Tibial artery (tissue), 4 donors: ENCODE measurements around the gene STAB2.
"Not testable (repeated sequence)": the region's sequence is repeated elsewhere in the genome, so short reads cannot be mapped to it uniquely, and the experiment has no call there.

ENCODE experiments used
- DNase-seq, 2 donors: peaks; one replicate each; pipeline ENCODE4 v3.0.0-alpha.2; 2019
- H3K27ac ChIP-seq, 2 donors: fragments of 200-600 bp; sonication (generic) in 1 of 2; 1 replicate in 1 of 2; 2 replicates in 1 of 2; pipeline ENCODE4 v1.5.1; 2018 to 2019; ENCODE audit warnings: mild to moderate bottlenecking in 1 of 2
- H3K27me3 ChIP-seq, 2 donors: fragments of 200-600 bp; sonication (generic) in 1 of 2; one replicate each; pipeline versions ENCODE4 v1.5.1 to v1.6.0; 2016 to 2019
- H3K36me3 ChIP-seq, 3 donors: fragments of 200-600 bp; sonication (generic) in 2 of 3; one replicate each; pipeline ENCODE4 v1.5.1; 2016 to 2019; ENCODE audit warnings: mild to moderate bottlenecking in 2 of 3
- H3K4me1 ChIP-seq, 4 donors: fragments of 200-600 bp; sonication (generic) in 2 of 4; 1 replicate in 3 of 4; 2 replicates in 1 of 4; pipeline ENCODE4 v1.5.1; 2016 to 2019
- H3K4me3 ChIP-seq, 2 donors: fragments of 200-600 bp; sonication (generic) in 1 of 2; 1 replicate in 1 of 2; 2 replicates in 1 of 2; pipeline ENCODE4 v1.5.1; 2018 to 2019; ENCODE audit warnings: mild to moderate bottlenecking in 2 of 2
- H3K9me3 ChIP-seq, 3 donors: fragments of 200-600 bp; sonication (generic) in 1 of 3; one replicate each; pipeline ENCODE4 v1.5.1; 2016 to 2019
- intact Hi-C: fragments of 100-400 bp; cut with DNase I; formaldehyde crosslinking; loops from one replicate; pipeline ENCODE4 v1.15.0; 2023; ENCODE audit warnings: low total_unique reads
- TF ChIP-seq, protein P1 (sequence below), 2 experiments: fragments of 200-600 bp in 1 of 2; fragments of 450-650 bp in 1 of 2; IDR thresholded peaks; one replicate each; pipeline ENCODE4 v1.5.1; 2017 to 2019; ENCODE audit warnings: antibody characterized with exemption in 2 of 2, mild to moderate bottlenecking in 1 of 2, moderate library complexity in 1 of 2

The STAB2 gene

DNA sequence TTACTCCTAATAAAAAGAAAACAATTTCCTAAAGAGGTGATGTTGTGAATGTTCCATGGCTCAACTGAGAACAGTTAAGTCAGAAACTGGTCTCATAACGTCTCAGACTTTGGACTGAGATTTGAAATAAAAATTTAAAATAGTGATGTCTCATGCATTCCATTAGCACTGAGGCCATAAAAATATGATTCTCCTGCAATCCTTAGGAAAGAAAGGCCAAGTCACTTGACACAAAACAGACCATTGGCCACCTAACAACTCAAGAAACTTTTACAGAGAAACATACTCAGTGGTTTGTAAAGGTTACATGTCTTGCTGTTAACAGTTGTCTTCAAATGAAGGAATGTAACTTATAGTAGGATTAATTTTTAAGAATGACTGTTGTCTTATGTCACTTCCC is 58.1 kb downstream of the STAB2 start:
- H3K27ac ChIP-seq: no peak overlapping the region
- H3K4me3 ChIP-seq: no peak overlapping the region
- TF ChIP-seq, protein P1, sequence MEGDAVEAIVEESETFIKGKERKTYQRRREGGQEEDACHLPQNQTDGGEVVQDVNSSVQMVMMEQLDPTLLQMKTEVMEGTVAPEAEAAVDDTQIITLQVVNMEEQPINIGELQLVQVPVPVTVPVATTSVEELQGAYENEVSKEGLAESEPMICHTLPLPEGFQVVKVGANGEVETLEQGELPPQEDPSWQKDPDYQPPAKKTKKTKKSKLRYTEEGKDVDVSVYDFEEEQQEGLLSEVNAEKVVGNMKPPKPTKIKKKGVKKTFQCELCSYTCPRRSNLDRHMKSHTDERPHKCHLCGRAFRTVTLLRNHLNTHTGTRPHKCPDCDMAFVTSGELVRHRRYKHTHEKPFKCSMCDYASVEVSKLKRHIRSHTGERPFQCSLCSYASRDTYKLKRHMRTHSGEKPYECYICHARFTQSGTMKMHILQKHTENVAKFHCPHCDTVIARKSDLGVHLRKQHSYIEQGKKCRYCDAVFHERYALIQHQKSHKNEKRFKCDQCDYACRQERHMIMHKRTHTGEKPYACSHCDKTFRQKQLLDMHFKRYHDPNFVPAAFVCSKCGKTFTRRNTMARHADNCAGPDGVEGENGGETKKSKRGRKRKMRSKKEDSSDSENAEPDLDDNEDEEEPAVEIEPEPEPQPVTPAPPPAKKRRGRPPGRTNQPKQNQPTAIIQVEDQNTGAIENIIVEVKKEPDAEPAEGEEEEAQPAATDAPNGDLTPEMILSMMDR (IDR thresholded peaks at IDR 0.05): no peak
- intact Hi-C loops: no loop called here
- H3K27me3 ChIP-seq: no peaks in the 10 kb centered on the region
- H3K4me1 ChIP-seq: peaks cover 0 to 8% (median 1%) of the 10 kb centered on the region in 4 donors
- no peaks in the 10 kb centered on the region for H3K9me3 ChIP-seq
- DNase-seq: no peak
- no peaks in the 10 kb centered on the region for H3K36me3 ChIP-seq

DNA sequence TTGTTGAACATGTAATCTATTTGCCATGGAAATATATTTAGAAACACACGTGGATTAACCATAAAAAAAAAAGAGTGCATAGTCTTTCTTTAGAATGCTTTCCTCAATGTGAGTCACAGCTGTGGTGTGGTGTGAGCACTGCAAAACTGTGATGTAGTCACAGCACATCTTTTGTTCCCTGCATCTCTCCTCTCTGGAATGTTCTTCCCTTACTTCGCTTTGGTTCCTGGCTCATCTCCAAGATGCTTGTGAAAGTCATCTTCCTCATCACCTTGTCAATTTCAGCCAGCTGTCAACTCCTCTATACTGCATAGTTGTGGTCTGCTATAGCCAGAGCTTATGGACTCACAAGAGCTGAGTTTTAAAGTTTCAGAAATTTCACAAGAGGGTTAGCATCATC is 60.2 kb downstream of the STAB2 start:
- no peak for DNase-seq
- no peak overlapping the region for H3K27ac ChIP-seq
- no peaks in the 10 kb centered on the region for H3K9me3 ChIP-seq
- H3K27me3 ChIP-seq: no peaks in the 10 kb centered on the region
- intact Hi-C loops: no loop called here
- TF ChIP-seq, protein P1 (IDR thresholded peaks at IDR 0.05): no peak
- peaks cover 0 to 8% (median 1%) of the 10 kb centered on the region in 4 donors for H3K4me1 ChIP-seq
- no peak overlapping the region for H3K4me3 ChIP-seq
- H3K36me3 ChIP-seq: no peaks in the 10 kb centered on the region

DNA sequence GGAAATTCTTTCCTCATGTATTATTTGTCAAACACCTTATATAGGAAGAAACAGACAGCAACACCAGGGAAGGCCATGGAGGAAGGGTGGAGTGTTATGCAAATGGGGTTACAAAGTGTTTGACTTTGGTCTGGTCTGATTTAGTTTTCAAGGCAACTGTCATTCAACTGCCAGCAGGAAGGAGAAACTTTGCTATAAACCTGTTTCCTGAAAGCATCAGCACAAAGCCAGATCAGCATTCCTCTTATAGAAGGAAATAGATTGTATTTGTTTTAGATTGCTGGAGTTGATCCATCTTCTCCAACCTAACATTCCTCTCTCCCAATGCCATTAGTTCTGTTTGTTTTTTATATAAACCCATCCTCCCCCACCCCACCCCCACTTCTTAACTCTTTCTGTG is 65.7 kb downstream of the STAB2 start:
- Histone ChIP-seq H3K4me3 (no peak overlapping the region), H3K27ac (no peak overlapping the region), H3K9me3 (no peaks in the 10 kb centered on the region), H3K4me1 (no peaks in the 10 kb centered on the region), H3K36me3 (no peaks in the 10 kb centered on the region), H3K27me3 (peaks cover 0 to 2% of the 10 kb centered on the region in 2 donors)
- TF ChIP-seq, protein P1 (IDR thresholded peaks at IDR 0.05): no peak
- intact Hi-C loops: no loop called here
- DNase-seq: no peak

DNA sequence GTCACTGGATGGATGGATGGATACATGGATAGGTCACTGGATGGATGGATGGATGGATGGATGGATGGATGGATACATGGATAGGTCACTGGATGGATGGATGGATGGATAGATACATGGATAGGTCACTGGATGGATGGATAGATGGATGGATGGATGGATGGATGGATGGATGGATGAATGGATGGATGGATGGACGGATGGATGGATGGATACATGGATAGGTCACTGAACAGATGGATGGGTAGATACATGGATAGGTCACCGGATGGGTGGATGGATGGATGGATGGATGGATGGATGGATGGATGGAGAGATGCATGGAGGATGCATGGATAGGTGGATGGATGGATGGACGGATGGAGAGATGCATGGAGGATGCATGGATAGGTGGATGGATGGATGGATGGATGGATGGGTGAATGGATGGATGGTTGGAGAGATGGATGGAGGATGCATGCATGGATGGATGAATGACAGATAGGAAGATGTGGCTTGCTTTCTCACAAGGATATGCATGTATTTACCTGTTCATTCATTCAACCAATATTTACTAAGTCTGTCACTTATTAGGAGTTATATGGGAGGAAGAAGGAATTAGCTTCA is 66.6 kb downstream of the STAB2 start:
- H3K27ac ChIP-seq, H3K27me3 ChIP-seq, H3K4me1 ChIP-seq, DNase-seq, intact Hi-C loops, H3K9me3 ChIP-seq, H3K4me3 ChIP-seq, H3K36me3 ChIP-seq: not testable (repeated sequence)

DNA sequence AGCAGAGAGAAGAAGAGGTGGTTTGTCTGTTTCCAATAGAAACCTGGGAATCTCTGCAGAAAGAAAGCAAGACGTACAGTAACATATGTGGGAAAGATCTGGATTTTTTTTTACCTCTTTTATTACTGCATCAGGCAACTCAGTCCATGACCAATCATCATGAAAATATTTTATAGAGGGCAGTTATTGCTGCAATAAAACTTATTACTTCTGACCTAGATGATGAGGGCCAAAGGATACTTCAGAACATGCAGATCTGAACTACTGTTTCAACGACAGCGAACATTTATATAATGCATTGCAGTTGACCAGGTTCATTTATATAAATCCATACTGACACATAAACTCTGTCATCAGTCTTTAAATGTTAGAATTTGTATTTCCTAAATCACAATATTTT is 67.7 kb downstream of the STAB2 start:
- intact Hi-C loops: no loop called here

DNA sequence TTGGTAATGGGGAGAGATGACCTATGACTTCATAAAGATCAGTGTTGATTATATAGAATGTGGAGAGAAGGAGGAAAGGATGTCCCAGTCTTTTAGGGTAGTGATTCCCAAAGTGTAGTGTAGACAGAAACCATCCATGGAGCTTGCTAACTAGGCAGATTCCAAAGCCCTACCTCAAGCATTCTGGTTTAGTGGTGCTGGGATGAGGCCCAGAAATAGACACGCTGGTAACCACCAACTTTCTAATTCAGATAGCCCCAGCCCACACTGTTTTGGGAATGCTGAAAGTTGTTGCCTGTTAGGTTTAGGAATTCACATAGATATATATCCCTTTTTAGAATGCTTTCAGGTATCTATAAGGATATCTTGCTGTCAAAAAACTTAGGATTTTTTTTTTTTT is 69.2 kb downstream of the STAB2 start:
- H3K36me3 ChIP-seq: no peaks in the 10 kb centered on the region
- H3K27me3 ChIP-seq: peaks cover 0 to 9% of the 10 kb centered on the region in 2 donors
- intact Hi-C loops: no loop called here
- no peak for DNase-seq
- TF ChIP-seq, protein P1 (IDR thresholded peaks at IDR 0.05): no peak
- H3K4me3 ChIP-seq: no peak overlapping the region
- H3K27ac ChIP-seq: no peak overlapping the region
- H3K9me3 ChIP-seq: no peaks in the 10 kb centered on the region
- no peaks in the 10 kb centered on the region for H3K4me1 ChIP-seq

More for the DNA sequence above, 67.7 kb downstream of the STAB2 start:
- TF ChIP-seq, protein P1 (IDR thresholded peaks at IDR 0.05): no peak
- no peak for DNase-seq
- Histone ChIP-seq H3K36me3 (no peaks in the 10 kb centered on the region), H3K27ac (no peak overlapping the region), H3K4me3 (no peak overlapping the region), H3K9me3 (no peaks in the 10 kb centered on the region), H3K4me1 (no peaks in the 10 kb centered on the region), H3K27me3 (peaks cover 0 to 9% of the 10 kb centered on the region in 2 donors)
